GM18858 (cell line): ENCODE data around the gene SERINC2.
"Not testable (repeated sequence)": the region's sequence is repeated elsewhere in the genome, so short reads cannot be mapped to it uniquely, and the experiment has no call there.

Experiments used
- ATAC-seq: cut with Tn5 transposase; IDR thresholded peaks from one replicate; pipeline ENCODE4 v1.9.1; 2021; ENCODE audit not compliant: unreplicated experiment

The SERINC2 gene

DNA sequence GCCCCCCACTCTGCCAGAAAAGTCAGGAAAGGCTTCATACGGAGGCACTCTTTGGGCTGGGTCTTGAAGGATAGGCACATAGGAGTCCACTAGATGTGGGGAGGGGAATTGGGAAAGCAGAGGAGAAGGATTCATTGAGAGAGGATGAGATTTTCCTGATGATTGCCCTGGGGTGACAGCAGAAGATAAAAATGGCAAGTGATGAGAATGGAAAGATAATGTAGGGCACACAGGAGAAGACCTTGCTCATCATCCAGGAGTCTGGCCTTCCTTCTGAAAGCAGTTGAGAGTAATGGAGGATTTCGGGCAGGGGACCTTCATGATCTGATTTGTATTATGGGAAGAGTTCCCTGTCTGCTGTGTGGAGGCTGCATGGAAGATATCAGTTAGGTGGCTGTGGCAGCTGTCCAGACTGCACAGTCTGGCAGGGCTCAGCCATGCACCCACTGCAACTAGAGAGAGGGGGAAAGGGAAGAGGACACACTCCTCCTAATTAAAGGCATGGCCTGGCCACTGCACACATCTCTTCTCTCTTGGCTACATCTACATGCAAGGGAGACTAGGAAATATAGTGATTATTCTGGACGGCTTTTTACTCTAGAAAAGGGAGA is 30.5 kb upstream of the SERINC2 start:
- no peak for ATAC-seq

DNA sequence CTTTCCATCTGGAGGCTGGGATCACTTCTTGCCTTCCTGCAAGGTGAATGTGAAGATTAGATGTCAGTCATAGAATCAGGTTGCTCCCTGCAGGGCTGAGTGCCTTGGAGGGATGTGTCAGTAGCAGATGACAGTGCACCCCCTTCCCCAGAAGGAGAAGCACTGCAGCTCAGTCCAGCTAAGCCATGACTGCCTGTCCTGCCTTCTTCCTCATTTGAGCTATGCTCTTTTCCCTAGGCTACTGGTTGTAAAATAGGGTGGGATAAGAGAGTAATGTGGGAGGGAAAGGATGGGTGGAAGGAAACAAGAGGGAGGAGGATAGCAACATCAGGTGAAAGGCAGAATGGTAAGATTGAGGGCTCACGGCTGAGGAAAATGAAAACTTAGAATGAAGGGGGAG is 29.0 kb upstream of the SERINC2 start:
- ATAC-seq: no peak

DNA sequence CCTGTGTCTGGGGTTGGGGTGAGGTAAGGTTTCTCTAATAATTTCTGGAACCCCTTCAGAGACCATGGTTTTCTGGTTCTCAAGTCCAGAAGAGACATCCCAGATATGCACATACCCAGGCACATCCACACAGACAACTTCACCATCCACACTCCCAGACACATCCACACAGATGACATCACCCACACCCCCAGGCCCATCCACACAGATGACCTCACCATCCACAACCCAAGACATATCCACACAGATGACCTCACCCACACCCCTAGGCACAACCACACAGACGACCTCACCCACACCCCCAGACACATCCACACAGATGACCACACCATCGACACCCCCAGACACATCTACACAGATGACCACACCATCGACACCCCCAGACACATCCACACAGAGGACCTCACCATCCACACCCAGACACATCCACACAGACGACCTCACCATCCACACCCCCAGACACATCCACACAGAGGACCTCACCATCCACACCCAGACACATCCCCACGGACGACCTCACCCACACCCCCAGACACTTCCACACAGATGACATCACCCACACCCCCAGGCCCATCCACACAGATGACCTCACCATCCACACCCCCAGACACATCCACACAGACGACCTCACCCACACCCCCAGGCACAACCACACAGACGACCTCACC is 26.3 kb upstream of the SERINC2 start:
- ATAC-seq: not testable (repeated sequence)

DNA sequence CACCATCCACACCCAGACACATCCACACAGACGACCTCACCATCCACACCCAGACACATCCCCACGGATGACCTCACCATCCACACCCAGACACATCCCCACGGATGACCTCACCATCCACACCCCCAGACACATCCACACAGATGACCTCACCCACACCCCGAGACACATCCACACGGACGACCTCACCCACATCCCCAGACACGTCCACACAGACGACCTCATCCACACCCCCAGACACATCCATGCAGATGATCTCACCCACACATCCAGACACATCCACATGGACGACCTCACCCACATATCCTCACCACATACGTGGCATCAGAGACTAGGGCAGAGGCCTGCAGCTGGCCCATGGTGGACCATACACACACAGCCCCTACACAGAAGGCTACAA is 25.4 kb upstream of the SERINC2 start:
- no peak for ATAC-seq

DNA sequence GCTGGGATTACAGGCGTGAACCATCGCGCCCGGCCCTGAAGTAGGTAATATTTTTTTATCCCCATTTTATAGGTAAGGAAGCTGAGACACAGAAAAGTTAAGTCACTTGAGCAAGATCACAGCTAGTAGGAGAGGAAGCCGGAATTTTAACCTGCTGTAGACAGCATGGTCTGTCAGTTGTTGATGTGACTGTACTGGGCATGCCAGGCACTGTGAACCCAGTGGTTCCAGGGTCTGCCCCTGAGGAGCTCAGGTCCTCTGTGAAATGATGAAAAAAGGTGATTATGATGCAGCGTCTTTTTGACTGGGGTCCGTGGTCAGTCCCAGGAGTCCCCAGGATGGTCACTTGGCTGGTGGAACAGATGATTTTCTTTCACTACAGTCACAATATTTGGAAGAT is 23.4 kb upstream of the SERINC2 start:
- ATAC-seq: no peak

- no peak for ATAC-seq
Measured at GRCh38 chr1:31390071-31390470, 22.9 kb upstream of the SERINC2 start.

GRCh38 chr1:31393463-31393862 is 19.6 kb upstream of the SERINC2 start:
- no peak for ATAC-seq

GRCh38 chr1:31394584-31395193 is 18.3 kb upstream of the SERINC2 start:
- no peak for ATAC-seq

GRCh38 chr1:31396633-31397351 is 16.2 kb upstream of the SERINC2 start:
- no peak for ATAC-seq

- no peak for ATAC-seq
Measured at GRCh38 chr1:31397360-31398095, 15.5 kb upstream of the SERINC2 start.

DNA sequence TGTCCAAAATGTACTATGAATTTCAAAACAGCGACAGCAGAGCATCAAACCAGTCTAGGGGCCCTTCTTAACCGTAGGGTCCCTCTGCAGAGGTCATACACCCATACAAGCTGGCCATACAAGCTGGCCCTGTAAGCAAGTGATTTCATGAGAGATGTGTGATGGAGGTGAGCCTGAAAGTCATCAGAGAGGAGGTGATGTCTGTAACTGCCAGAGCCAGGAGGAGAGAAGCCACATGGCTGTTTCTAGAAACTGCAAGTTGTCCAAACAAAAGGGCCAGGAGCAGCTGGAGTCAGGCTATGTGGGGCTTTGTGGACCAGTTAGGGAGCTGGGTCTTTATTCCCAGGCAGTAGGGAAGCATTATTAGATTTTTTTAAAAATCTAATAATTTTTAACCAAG is 14.8 kb upstream of the SERINC2 start:
- ATAC-seq: no peak

- ATAC-seq: no peak
Measured at GRCh38 chr1:31399976-31400375, 13.0 kb upstream of the SERINC2 start.

DNA sequence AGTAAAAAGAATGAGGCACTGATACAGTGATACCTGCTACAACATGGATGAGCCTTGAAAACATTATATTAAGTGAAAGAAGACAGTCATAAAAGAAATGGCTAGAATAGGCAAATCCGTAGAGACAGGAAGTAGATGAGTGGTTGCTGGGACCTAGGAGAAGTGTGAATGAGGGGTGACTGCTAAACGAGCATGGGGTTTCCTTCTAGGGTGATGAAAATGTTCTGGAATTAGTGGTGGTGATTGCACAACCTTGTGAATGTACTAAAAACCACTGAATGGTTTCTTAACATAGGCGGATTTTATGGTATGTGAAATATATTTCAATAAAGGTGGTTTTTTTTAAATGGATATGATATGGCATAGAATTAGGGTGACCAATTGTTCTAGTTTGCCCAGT is 12.6 kb upstream of the SERINC2 start:
- no peak for ATAC-seq

DNA sequence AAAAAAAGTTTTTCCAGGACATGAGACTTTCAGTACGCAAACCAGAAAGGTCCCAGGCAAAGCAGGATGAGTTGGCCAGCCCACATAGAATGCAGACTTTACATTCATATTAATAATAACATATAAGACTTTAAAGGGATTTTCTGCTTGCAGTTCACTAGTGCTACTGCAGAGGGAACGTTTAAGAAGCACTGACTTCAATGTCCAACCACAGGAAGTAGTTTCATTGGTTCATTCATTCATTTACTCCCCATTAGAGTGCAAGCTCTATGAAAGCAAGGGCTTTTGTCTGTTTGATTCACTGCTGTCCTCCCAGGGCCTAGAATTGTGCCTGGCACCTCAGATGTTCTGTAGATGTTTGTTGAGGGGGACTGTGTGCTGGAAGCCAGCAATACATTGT is 11.8 kb upstream of the SERINC2 start:
- no peak for ATAC-seq

GRCh38 chr1:31405578-31406245 is 7.3 kb upstream of the SERINC2 start:
- no peak for ATAC-seq

- ATAC-seq: no peak
Measured at GRCh38 chr1:31407029-31407626, 5.9 kb upstream of the SERINC2 start.

- ATAC-seq: no peak
Measured at GRCh38 chr1:31408788-31409318, 4.2 kb upstream of the SERINC2 start.

DNA sequence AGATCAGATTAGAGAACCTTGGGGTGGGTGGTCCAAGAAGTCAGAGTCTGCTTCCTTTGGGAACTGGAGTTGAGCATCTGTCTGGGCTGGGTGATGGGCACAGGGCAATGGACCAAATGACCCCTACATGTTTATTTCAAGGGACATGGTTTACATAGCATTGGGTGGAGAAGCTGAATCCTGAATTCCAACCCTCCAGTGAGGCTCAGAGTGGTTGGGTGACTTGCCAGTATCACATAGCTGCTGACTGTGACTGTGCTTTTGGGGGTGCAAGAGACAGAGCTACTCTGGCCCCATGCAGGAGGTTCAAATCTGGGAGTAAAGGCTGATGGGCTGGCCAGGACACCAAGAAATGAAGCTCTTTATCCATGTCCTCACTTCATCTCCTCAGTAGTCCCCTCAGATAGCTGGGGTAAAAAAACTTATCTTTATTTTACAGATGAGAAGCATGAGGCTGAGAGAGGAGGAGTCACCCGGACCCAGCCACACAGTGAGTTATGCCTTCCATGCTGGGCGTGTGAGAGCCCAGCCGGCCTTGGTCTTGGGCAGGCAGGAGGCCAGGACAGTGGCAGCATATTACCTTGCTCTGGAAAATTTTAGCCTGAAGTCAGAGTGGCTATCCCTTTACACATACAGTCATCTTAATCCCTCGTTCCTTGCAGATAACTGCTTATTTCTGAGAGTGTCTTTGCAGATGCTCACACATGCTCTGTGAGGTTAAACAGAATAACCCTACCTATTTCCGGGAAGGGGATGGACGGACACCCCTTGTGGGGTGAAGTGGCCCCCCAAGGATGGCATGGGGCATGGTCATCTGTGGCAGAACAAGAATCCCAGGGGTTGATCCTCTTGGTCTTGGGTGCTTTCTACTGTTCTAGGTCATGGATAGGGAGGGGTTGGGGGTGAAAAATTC is 2.8 kb upstream of the SERINC2 start:
- no peak for ATAC-seq

DNA sequence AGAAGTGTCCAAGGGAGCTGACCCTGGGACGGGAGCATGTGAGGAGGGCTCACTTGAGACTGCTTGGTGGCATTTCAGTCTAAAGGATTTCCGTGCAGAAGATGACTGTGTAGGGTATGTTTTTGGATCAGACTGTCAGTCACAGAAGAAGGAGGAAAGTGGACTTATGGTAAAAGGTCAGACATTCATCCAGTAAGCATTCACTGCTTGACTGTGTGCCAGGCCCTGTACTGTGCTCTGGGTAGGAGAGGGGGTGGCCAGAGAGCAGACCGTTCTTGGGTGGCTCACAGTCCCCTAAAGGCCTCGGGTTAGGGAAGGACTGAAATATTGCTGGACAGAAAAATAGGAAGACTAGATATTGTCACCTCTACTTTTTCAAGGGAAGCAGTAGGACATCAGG is 2.1 kb upstream of the SERINC2 start:
- no peak for ATAC-seq
